Measurements from ENCODE around the gene PTPN13.

PTPN13 gene

DNA sequence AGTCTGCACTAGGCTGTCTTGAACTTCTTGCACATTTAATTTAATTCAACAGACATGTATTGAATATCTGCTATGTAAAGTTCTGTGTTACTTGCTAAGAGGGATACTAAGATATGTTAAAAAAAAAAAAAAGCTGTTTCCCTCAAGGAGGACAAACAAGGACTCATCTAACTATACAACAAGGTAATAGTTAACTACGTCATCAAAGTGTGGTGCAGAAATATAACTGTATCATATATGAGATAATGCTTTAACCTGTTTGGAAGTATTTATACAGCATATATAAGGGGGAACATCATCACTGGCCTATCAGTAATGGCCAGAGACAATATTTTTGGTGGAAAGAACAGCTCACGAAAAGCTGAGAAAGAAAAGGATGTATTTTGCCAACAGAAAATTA, 89.9 kb downstream of the PTPN13 start:
- TF ChIP-seq, protein P1, sequence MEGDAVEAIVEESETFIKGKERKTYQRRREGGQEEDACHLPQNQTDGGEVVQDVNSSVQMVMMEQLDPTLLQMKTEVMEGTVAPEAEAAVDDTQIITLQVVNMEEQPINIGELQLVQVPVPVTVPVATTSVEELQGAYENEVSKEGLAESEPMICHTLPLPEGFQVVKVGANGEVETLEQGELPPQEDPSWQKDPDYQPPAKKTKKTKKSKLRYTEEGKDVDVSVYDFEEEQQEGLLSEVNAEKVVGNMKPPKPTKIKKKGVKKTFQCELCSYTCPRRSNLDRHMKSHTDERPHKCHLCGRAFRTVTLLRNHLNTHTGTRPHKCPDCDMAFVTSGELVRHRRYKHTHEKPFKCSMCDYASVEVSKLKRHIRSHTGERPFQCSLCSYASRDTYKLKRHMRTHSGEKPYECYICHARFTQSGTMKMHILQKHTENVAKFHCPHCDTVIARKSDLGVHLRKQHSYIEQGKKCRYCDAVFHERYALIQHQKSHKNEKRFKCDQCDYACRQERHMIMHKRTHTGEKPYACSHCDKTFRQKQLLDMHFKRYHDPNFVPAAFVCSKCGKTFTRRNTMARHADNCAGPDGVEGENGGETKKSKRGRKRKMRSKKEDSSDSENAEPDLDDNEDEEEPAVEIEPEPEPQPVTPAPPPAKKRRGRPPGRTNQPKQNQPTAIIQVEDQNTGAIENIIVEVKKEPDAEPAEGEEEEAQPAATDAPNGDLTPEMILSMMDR (IDR thresholded peaks at IDR 0.05; ENCODE audit: unreplicated experiment in 3 of 3): no peak
- Mint-ChIP-seq H3K4me1 (no peaks in the 10 kb centered on the region), H3K9me3 (no peaks in the 10 kb centered on the region), H3K4me3 (no peak overlapping the region), H3K36me3 (ENCODE audit: low read depth) (peaks cover 39% of the 10 kb centered on the region), H3K27me3 (ENCODE audit: low read depth) (no peaks in the 10 kb centered on the region), H3K27ac (no peak overlapping the region)

DNA sequence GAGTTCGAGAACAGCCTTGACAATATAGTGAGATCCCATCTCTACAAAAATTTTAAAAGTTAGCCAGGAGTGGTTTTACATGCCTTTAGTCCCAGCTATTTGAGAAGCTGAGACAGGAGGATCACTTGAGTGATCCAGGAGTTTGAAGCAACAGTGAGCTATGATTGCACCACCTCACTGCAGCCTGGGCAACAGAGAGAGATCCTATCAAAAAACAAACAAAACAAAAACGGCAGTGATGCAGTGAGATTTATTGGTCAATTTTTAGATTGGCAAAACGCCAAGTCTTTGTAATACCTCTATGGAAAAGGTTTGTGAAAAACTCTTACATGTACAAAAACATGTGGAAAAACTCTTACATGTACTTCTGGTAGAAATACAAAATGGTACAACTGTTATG, 91.3 kb downstream of the PTPN13 start:
- Mint-ChIP-seq H3K4me3 (no peak overlapping the region), H3K36me3 (ENCODE audit: low read depth) (peaks cover 43% of the 10 kb centered on the region), H3K9me3 (no peaks in the 10 kb centered on the region), H3K27ac (no peak overlapping the region), H3K4me1 (no peaks in the 10 kb centered on the region), H3K27me3 (ENCODE audit: low read depth) (no peaks in the 10 kb centered on the region)
- TF ChIP-seq, protein P1 (IDR thresholded peaks at IDR 0.05; ENCODE audit: unreplicated experiment in 3 of 3): no peak

DNA sequence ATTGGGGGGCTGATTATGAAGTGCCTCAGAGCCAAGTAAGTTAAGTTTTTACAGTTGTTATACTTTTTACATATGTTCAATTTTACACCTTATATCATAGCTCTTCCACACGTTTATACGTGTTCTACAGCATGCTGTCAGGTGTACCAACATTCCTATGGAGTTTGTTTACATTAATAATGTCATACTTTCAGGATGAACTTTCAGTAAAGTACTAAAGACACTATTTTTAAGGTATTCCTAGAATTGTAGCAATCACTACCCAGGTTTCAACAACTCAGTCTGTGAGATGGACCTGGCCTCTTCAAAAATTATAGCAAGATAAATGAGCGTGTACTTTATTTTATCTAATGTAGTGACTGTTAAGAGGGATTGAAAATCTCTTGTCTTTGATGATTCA, 92.6 kb downstream of the PTPN13 start:
- Mint-ChIP-seq H3K27ac (no peak overlapping the region), H3K9me3 (no peaks in the 10 kb centered on the region), H3K4me3 (no peak overlapping the region), H3K4me1 (no peaks in the 10 kb centered on the region), H3K36me3 (ENCODE audit: low read depth) (peaks cover 43% of the 10 kb centered on the region), H3K27me3 (ENCODE audit: low read depth) (no peaks in the 10 kb centered on the region)
- TF ChIP-seq, protein P1 (IDR thresholded peaks at IDR 0.05; ENCODE audit: unreplicated experiment in 3 of 3): no peak

DNA sequence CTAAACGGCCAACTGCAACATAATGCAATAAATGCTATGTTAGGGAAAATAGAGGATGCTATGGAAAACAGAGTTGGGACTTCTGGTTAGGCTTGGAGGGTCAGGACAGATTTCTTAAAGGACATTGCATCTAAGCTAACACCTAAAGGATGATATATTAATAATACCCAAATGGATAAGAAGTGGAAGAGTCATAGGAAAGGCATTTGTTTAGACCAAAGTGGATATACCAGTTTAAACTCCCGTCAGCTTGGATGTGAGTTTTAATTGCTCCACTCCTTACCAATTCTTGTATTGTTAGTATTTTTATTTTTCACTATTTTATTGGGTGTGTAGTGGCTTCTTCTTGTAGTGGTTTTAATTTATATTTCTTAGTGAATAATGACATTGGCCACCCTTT, 93.9 kb downstream of the PTPN13 start:
- Mint-ChIP-seq H3K27ac (no peak overlapping the region), H3K4me3 (no peak overlapping the region), H3K4me1 (no peaks in the 10 kb centered on the region), H3K9me3 (no peaks in the 10 kb centered on the region), H3K36me3 (ENCODE audit: low read depth) (peaks cover 42% of the 10 kb centered on the region), H3K27me3 (ENCODE audit: low read depth) (no peaks in the 10 kb centered on the region)
- TF ChIP-seq, protein P1 (IDR thresholded peaks at IDR 0.05; ENCODE audit: unreplicated experiment in 3 of 3): no peak

DNA sequence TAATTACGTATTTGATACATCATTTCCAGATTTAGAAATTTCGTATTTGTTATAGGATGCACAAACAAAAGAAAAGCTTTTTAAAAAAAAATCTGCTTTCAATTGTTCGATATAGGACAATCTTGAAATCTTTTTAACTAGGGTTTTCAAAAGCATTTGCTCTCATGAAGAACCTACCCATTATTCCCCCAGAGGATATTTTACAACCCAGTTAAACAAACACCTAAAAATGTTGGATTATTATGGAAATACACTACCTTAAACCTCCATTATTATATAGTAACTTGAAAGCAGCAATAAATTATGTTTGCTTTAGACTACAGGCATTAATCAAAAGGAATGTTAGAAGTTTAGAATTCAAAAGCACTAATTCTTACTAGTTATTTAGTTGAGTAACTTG, 110.5 kb downstream of the PTPN13 start:
- H3K9me3 Mint-ChIP-seq: no peaks in the 10 kb centered on the region

More for the DNA sequence above, 110.5 kb downstream of the PTPN13 start:
- Mint-ChIP-seq H3K4me1 (peaks cover 5% of the 10 kb centered on the region), H3K27me3 (ENCODE audit: low read depth) (no peaks in the 10 kb centered on the region), H3K27ac (no peak overlapping the region), H3K36me3 (ENCODE audit: low read depth) (peaks cover 57% of the 10 kb centered on the region), H3K4me3 (no peak overlapping the region)
- TF ChIP-seq, protein P1 (IDR thresholded peaks at IDR 0.05; ENCODE audit: unreplicated experiment in 3 of 3): no peak
